Activated CD8-positive, alpha-beta T cell treated with anti-CD3 and anti-CD28 coated beads for 36 hours (primary cell): ENCODE results near the gene OTOR. TPM values are rescaled to one million over a fixed set of nuclear protein-coding genes. Genes with fewer than 3 reads are reported as not detected.

Source experiments
- ATAC-seq: fragments of 200-7000 bp; cut with Tn5 transposase; one replicate; pipeline ENCODE4 v1.10.0; 2021; ENCODE audit warnings: mild to moderate bottlenecking, moderate library complexity
- CTCF ChIA-PET: fragments of 350-600 bp; sonication (Branson Sonifier 250); formaldehyde crosslinking; loops from one replicate; lab custom pipeline; 2021; ENCODE audit warnings: antibody characterized with exemption; lab: Charles Lee
- POLR2A ChIA-PET: fragments of 350-600 bp; sonication (Branson Sonifier 250); formaldehyde crosslinking; loops from one replicate; lab custom pipeline; 2021; ENCODE audit warnings: antibody characterized with exemption; lab: Charles Lee
- DNase-seq: peaks from one replicate; pipeline ENCODE4 v3.0.0-alpha.2; 2020
- H3K27ac Mint-ChIP-seq: one replicate; pipeline ENCODE4 v1.8.0; 2021; ENCODE audit warnings: mild to moderate bottlenecking, mixed read lengths
- H3K27me3 Mint-ChIP-seq: one replicate; pipeline ENCODE4 v1.8.0; 2021; ENCODE audit warnings: mixed read lengths
- H3K36me3 Mint-ChIP-seq: one replicate; pipeline ENCODE4 v1.8.0; 2021; ENCODE audit warnings: low read depth, mixed read lengths
- H3K4me1 Mint-ChIP-seq: one replicate; pipeline ENCODE4 v1.8.0; 2021; ENCODE audit warnings: low read depth, mixed read lengths
- H3K4me3 Mint-ChIP-seq: one replicate; pipeline ENCODE4 v1.8.0; 2021; ENCODE audit warnings: mild to moderate bottlenecking, moderate library complexity, mixed read lengths
- H3K9me3 Mint-ChIP-seq: one replicate; pipeline ENCODE4 v1.8.0; 2021; ENCODE audit warnings: mixed read lengths
- intact Hi-C: fragments of 100-400 bp; cut with micrococcal nuclease; formaldehyde crosslinking; loops from one replicate; pipeline ENCODE4 v1.10.0; 2022
- total RNA-seq, 2 experiments: library from RNA; stranded (reverse); gene quantifications; one replicate each; pipeline ENCODE4 v1.2.3, GENCODE V29; 2021
- TF ChIP-seq, protein P1 (sequence below): fragments of 200-600 bp; IDR thresholded peaks from one replicate; pipeline ENCODE4 v1.8.0; 2022; ENCODE audit warnings: antibody characterized with exemption, mild to moderate bottlenecking

The OTOR gene
- total RNA-seq: not detected

GRCh38 chr20:16748308-16748900 is at the start of gene OTOR:
OTOR (plus strand) TSS chr20:16748358; CDS start chr20:16748402, 44 bp downstream.
- DNase-seq (no peak), ATAC-seq (no peak)
- peaks cover 10% of the 10 kb centered on the region for H3K27me3 Mint-ChIP-seq
- ChIA-PET POLR2A (interaction anchor here (0.7 kb wide), 1 partner anchor 16 kb away, joined by 3 read pairs; no protein-coding TSS in a partner anchor), CTCF (interaction anchor here (1.5 to 1.9 kb wide), 2 partner anchors 13 to 55 kb away, joined by 4 to 10 read pairs; no protein-coding TSS in a partner anchor)
- TF ChIP-seq, protein P1, sequence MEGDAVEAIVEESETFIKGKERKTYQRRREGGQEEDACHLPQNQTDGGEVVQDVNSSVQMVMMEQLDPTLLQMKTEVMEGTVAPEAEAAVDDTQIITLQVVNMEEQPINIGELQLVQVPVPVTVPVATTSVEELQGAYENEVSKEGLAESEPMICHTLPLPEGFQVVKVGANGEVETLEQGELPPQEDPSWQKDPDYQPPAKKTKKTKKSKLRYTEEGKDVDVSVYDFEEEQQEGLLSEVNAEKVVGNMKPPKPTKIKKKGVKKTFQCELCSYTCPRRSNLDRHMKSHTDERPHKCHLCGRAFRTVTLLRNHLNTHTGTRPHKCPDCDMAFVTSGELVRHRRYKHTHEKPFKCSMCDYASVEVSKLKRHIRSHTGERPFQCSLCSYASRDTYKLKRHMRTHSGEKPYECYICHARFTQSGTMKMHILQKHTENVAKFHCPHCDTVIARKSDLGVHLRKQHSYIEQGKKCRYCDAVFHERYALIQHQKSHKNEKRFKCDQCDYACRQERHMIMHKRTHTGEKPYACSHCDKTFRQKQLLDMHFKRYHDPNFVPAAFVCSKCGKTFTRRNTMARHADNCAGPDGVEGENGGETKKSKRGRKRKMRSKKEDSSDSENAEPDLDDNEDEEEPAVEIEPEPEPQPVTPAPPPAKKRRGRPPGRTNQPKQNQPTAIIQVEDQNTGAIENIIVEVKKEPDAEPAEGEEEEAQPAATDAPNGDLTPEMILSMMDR: no peak
- no peak within 1 kb of the TSS for H3K27ac Mint-ChIP-seq
- H3K4me1 Mint-ChIP-seq: peaks cover 2% of the 10 kb centered on the region
- H3K9me3 Mint-ChIP-seq: no peaks in the 10 kb centered on the region
- intact Hi-C loops: no loop called here
- no peaks in the 10 kb centered on the region for H3K36me3 Mint-ChIP-seq
- no peak within 1 kb of the TSS for H3K4me3 Mint-ChIP-seq

DNA sequence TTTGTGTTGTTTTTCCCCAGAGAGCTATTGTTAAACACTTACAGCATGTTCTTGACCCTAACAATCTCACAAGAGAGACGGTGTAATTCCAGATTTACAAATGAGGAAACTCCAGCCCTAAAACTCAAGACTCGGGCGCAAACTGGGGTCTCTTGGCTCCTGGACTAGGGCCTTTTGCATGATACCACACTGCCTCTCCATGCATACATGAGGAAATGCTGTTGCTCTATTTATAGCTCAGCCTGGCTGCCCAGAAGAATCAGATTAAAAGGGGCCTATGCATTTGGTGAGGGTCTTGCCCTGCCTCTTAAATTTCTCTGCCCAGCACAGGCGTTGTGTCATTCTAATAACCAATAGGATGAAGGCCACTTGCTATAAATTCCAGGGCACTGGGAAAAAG is 48.9 kb upstream of the OTOR start:
- Mint-ChIP-seq H3K9me3 (no peaks in the 10 kb centered on the region), H3K27ac (no peak overlapping the region), H3K27me3 (peaks cover 15% of the 10 kb centered on the region), H3K4me3 (no peak overlapping the region), H3K36me3 (no peaks in the 10 kb centered on the region), H3K4me1 (peaks cover 2% of the 10 kb centered on the region)
- intact Hi-C loops: no loop called here
- ChIA-PET CTCF (no interaction called here), POLR2A (no interaction called here)
- TF ChIP-seq, protein P1: no peak
- ATAC-seq (no peak), DNase-seq (no peak)

- peaks cover 2% of the 10 kb centered on the region for H3K4me1 Mint-ChIP-seq
- ChIA-PET POLR2A (no interaction called here), CTCF (interaction anchor here (1.0 to 1.3 kb wide), 3 partner anchors 49 to 60 kb away, joined by 3 to 5 read pairs (median 3); no protein-coding TSS in a partner anchor)
- H3K36me3 Mint-ChIP-seq: no peaks in the 10 kb centered on the region
- H3K27ac Mint-ChIP-seq: no peak overlapping the region
- peaks cover 10% of the 10 kb centered on the region for H3K27me3 Mint-ChIP-seq
- TF ChIP-seq, protein P1: peak; percentile 36
- H3K4me3 Mint-ChIP-seq: no peak overlapping the region
- peak; percentile 40 for DNase-seq
- peak; percentile 55 for ATAC-seq
- H3K9me3 Mint-ChIP-seq: peaks cover 3% of the 10 kb centered on the region
- intact Hi-C loops: no loop called here
Measured at GRCh38 chr20:16701296-16701695, 46.9 kb upstream of the OTOR start.

DNA sequence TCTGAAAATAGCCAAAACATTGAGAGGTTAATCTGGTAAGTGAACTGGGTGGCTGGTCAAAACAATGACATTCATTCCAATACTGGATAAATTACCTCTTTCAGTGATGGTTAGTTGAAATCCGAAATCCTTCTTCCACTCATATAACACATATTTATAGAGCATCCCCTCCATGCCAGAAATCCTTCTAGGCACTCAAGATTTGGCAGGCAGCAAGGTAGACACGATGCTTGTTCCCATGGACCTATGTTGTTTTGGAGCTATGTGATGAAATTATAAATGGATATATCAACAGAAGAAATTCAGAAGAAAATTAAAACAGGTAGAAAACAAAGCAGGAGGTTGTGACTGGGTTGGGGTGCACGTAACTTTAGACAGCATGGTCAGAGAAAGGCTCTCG is 44.6 kb upstream of the OTOR start:
- peaks cover 7% of the 10 kb centered on the region for H3K27me3 Mint-ChIP-seq
- H3K4me3 Mint-ChIP-seq: no peak overlapping the region
- peaks cover 14% of the 10 kb centered on the region for H3K4me1 Mint-ChIP-seq
- DNase-seq (no peak), ATAC-seq (no peak)
- intact Hi-C loops: no loop called here
- TF ChIP-seq, protein P1: no peak
- POLR2A ChIA-PET: no interaction called here
- H3K36me3 Mint-ChIP-seq: no peaks in the 10 kb centered on the region
- H3K9me3 Mint-ChIP-seq: peaks cover 3% of the 10 kb centered on the region
- no peak overlapping the region for H3K27ac Mint-ChIP-seq
- CTCF ChIA-PET: no interaction called here

DNA sequence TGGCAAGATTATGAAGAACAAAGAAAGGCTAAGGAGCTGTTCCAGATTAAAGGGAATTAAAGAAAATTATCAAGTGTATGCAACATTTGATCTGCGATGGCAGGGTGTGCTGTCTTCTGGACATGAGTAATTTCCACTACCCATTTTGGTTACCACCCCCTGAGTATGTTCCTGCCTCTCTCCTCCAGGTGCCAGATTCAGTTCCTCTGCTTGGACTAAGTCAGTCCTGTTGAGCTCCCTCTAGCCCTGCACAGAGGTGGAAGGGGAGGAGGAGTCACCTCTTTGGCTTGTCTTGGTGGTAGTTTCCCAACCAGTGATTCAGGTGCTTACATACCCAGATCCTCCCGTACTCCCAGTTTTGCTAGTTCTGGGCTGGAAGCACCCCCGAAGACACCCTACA is 40.5 kb upstream of the OTOR start:
- no peak for DNase-seq
- TF ChIP-seq, protein P1: no peak
- H3K4me3 Mint-ChIP-seq: no peak overlapping the region
- H3K9me3 Mint-ChIP-seq: peaks cover 3% of the 10 kb centered on the region
- CTCF ChIA-PET: interaction anchor here (2.9 kb wide), 1 partner anchor 54 kb away, joined by 8 read pairs; no protein-coding TSS in a partner anchor
- no peaks in the 10 kb centered on the region for H3K36me3 Mint-ChIP-seq
- intact Hi-C loops: no loop called here
- no peak overlapping the region for H3K27ac Mint-ChIP-seq
- POLR2A ChIA-PET: no interaction called here
- H3K4me1 Mint-ChIP-seq: peaks cover 21% of the 10 kb centered on the region
- ATAC-seq: no peak
- peaks cover 7% of the 10 kb centered on the region for H3K27me3 Mint-ChIP-seq
